ENCODE results near the gene SLFN14.
"Not testable (repeated sequence)": the region's sequence is repeated elsewhere in the genome, so short reads cannot be mapped to it uniquely, and the experiment has no call there.

SLFN14 gene

GRCh38 chr17:35519906-35520442, 40.6 kb downstream of the SLFN14 start:
- no peak for DNase-seq

GRCh38 chr17:35519439-35519838, 41.2 kb downstream of the SLFN14 start:
- no peak for DNase-seq

DNA sequence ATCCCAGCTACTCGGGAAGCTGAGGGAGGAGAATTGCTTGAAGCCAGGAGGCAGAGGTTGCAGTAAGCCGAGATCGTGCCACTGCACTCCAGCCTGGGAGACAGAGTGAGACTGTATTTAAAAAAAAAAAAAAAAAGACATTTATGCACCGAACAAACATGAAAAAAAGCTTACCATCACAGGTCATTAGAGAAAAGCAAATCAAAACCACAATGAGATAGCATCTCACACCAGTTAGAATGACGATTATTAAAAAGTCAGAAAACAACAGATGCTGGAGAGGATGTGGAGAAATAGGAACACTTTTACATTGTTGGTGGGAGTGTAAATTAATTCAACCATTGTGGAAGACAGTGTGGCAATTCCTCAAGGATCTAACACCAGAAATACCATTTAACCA, 42.2 kb downstream of the SLFN14 start:
- DNase-seq, result not testable (repeated sequence)

DNA sequence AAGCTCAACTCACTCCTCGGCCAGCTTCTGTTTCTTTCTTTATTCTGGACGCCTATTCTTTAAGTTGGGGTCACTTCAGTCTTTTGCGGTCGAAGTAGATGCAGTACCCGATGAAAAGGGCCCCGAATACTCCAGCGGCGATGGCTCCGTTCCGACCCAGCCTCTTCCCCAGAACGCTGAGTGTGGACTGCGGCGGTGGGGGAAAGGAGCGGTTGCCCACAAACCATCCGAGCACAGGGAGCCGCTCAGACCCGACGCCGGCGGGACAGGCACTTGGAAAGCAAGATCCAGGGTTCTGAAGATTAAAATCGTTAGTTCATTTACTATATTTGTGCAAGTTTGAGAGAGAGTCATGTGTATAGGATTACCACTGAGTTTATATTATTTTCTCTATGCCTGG, 45.6 kb downstream of the SLFN14 start:
- DNase-seq, result no peak

DNA sequence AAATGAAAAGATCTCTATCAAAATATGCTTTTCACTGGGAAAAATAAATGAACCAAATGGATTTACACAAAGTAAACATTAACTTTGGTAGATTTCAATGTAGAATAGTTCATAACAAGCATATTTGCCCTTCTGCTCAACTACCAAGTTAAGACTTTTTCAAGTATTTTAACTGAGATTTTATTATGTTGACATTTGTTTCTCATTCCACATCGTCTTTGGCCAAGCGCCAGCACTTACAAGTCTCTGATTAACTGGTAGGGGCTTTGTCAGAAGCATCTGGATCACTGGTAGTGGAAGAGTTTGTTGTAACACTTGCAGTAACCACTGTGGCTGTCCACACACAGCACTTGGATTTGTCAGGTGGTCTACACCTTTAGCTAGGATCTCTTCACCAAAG, 46.1 kb downstream of the SLFN14 start:
- no peak for DNase-seq
